Epithelial cell of esophagus (primary cell): ENCODE results near the gene ADAMTS18.

ENCODE experiments used
- DNase-seq: peaks from one replicate; pipeline ENCODE4 v3.0.0; 2010; ENCODE audit warnings: low read depth
- H3K4me3 ChIP-seq: 2 replicates; pipeline ENCODE4 v1.5.1; 2011; ENCODE audit warnings: mild to moderate bottlenecking, low read length, control low read depth
- CTCF ChIP-seq: IDR thresholded peaks from 2 replicates; pipeline ENCODE4 v1.5.1; 2011; ENCODE audit warnings: low read depth, mild to moderate bottlenecking, low read length, control low read depth, inconsistent platforms; ENCODE audit not compliant: insufficient read depth; ENCODE audit errors: missing control alignments

ADAMTS18 gene

GRCh38 chr16:77424871-77425604 lies 9.8 kb downstream of the ADAMTS18 start:
- no peak for TF ChIP-seq CTCF
- H3K4me3 ChIP-seq = no peak overlapping the region
- DNase-seq = no peak

- TF ChIP-seq CTCF = no peak
- H3K4me3 ChIP-seq = no peak overlapping the region
- DNase-seq = no peak
Observed at GRCh38 chr16:77422196-77422784, 12.5 kb downstream of the ADAMTS18 start.

GRCh38 chr16:77416939-77417480 lies 17.8 kb downstream of the ADAMTS18 start:
- H3K4me3 ChIP-seq = no peak overlapping the region
- DNase-seq = no peak
- TF ChIP-seq CTCF = no peak

- H3K4me3 ChIP-seq = no peak overlapping the region
- TF ChIP-seq CTCF = no peak
- no peak for DNase-seq
Observed at GRCh38 chr16:77414752-77415231, 20.0 kb downstream of the ADAMTS18 start.

GRCh38 chr16:77410449-77410848 lies 24.4 kb downstream of the ADAMTS18 start:
- no peak for DNase-seq
- no peak for TF ChIP-seq CTCF

GRCh38 chr16:77409311-77409710 lies 25.5 kb downstream of the ADAMTS18 start:
- no peak for TF ChIP-seq CTCF
- no peak for DNase-seq

More at GRCh38 chr16:77410449-77410848, 24.4 kb downstream of the ADAMTS18 start:
- H3K4me3 ChIP-seq = no peak overlapping the region

More at GRCh38 chr16:77409311-77409710, 25.5 kb downstream of the ADAMTS18 start:
- no peak overlapping the region for H3K4me3 ChIP-seq
